ENCODE data around the gene ITPR2. TPM values are rescaled to one million over a fixed set of nuclear protein-coding genes. Genes with fewer than 3 reads are reported as not detected.
"Not testable (repeated sequence)": the region's sequence is repeated elsewhere in the genome, so short reads cannot be mapped to it uniquely, and the experiment has no call there.

The ITPR2 gene
- total and polyA plus RNA-seq, 2 of the 13 experiments (the other 11 are each of a cell fraction or from before 2014, with no cell fraction given): 31.9 to 81.9 TPM

DNA sequence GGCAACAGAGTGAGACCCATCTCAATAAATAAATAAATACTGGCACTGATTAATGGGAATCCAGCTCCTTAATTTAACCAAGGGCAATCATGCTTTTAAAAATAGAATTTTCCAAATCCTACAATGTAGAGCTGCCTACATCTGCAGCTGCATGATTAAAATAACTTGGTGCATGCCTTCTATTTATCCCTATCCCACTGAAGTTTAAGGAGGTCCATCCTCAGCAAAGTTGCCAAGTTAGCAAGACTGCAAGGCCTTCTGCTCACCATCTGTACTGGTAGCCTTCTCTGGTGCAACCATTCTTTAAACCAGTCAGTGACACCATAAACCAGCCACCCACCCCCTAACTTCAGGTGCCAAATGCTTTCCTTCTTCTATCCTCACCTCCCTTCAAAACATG, 226.1 kb downstream of the ITPR2 start (continued):
- no peak for TF ChIP-seq RERE (CRISPR knock-in tag; IDR thresholded peaks at IDR 0.05; ENCODE audit: low read depth)
- TF ChIP-seq YEATS2 (CRISPR knock-in tag; IDR thresholded peaks at IDR 0.05; ENCODE audit: borderline replicate concordance): no peak
- TF ChIP-seq ZNF776 (CRISPR knock-in tag; IDR thresholded peaks at IDR 0.05): no peak

DNA sequence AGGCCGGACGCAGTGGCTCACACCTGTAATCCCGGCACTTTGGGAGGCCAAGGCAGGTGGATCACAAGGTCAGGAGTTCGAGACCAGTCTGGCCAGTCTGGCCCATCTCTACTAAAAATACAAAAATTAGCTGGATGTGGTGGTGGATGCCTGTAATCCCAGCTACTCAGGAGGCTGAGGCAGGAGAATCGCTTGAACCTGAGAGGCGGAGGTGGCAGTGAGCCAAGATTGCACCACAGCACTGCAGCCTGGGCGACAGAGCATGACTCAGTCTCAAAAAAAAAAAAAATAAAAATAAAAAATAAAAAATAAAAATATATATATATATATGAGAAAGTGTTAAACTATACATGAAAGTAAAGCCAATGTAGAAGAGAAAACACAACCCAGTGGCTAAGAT, 228.2 kb downstream of the ITPR2 start:
- H3K4me3 ChIP-seq (replicated peaks in 1 of 3; ENCODE audit: insufficient read depth in 1 of 3, low read depth in 2 of 3, low read length in 3 of 3); FAIRE-seq; H2AFZ ChIP-seq (ENCODE audit: low read length); DNase-seq (ENCODE audit: low spot score); ATAC-seq; POLR2A ChIA-PET; CTCF ChIA-PET (ENCODE audit: low intra/inter-chr PET ratio, low total read pairs); H3K27me3 ChIP-seq (ENCODE audit: control insufficient read depth in 1 of 2, insufficient read depth in 2 of 2, low read length in 2 of 2); H3K9ac ChIP-seq (ENCODE audit: insufficient read depth, low read depth, low read length); in situ Hi-C loops (cut with HindIII; ENCODE audit: extremely low pct_ligation_motif_present, low pct_unique_long_range_greater_than_20kb); H3K9me3 ChIP-seq (ENCODE audit: low read length); H4K20me1 ChIP-seq (ENCODE audit: insufficient read depth, low read length); H3K79me2 ChIP-seq (ENCODE audit: insufficient read depth, low read length); H3K27ac ChIP-seq (ENCODE audit: extremely low read length, insufficient read depth, low read length); H3K4me1 ChIP-seq (ENCODE audit: insufficient read depth, low read length); H3K4me2 ChIP-seq (ENCODE audit: low read depth, low read length); intact Hi-C loops (cut with micrococcal nuclease; ENCODE audit: unreplicated experiment); BruUV-seq (replicated peaks): not testable (repeated sequence)
- 99% methylated on average over 7 of the region's 7 CpGs for WGBS (ENCODE audit: low lambda C conversion rate)
- peaks cover 5 to 31% of the 10 kb centered on the region in 2 experiments for H3K36me3 ChIP-seq (replicated peaks in 1 of 2; ENCODE audit: control insufficient read depth in 1 of 2, insufficient read depth in 2 of 2, low read length in 2 of 2)
